Lung (tissue), 12 donors: Measurements from ENCODE around the gene RACGAP1. TPM values are rescaled to one million over a fixed set of nuclear protein-coding genes. Genes with fewer than 3 reads are reported as not detected.

Source experiments
- ATAC-seq: fragments of 200-7000 bp; cut with Tn5 transposase; one replicate; pipeline ENCODE4 v1.9.1; 2020; ENCODE audit warnings: moderate number of reproducible peaks; ENCODE audit not compliant: insufficient read depth, low FRiP score
- DNase-seq, 3 donors: peaks; one replicate each; pipeline ENCODE4 v3.0.0-alpha.2; 2013 to 2017
- H3K27ac ChIP-seq, 2 donors: one replicate each; pipeline ENCODE4 v1.5.1; 2013; ENCODE audit warnings: mild to moderate bottlenecking in 2 of 2, moderate library complexity in 2 of 2, control low read depth in 1 of 2, inconsistent platforms in 1 of 2, low read depth in 1 of 2, low read length in 1 of 2
- H3K27me3 ChIP-seq, 3 donors: one replicate each; pipeline ENCODE4 v1.5.1; 2013; ENCODE audit warnings: low read length in 2 of 3; ENCODE audit not compliant: control insufficient read depth in 3 of 3, insufficient read depth in 3 of 3
- H3K36me3 ChIP-seq, 4 donors: one replicate each; pipeline ENCODE4 v1.5.1; 2013; ENCODE audit warnings: low read length in 4 of 4, mild to moderate bottlenecking in 1 of 4, moderate library complexity in 1 of 4; ENCODE audit not compliant: control insufficient read depth in 4 of 4, insufficient read depth in 4 of 4
- H3K4me1 ChIP-seq, 5 donors: one replicate each; pipeline ENCODE4 v1.5.1; 2013; ENCODE audit warnings: low read length in 5 of 5, mild to moderate bottlenecking in 2 of 5, moderate library complexity in 1 of 5; ENCODE audit not compliant: control insufficient read depth in 5 of 5, insufficient read depth in 5 of 5
- H3K4me3 ChIP-seq: one replicate; pipeline ENCODE4 v1.5.1; 2013; ENCODE audit warnings: mild to moderate bottlenecking, control low read depth, moderate library complexity
- H3K9ac ChIP-seq, 2 donors: one replicate each; pipeline ENCODE4 v1.5.1; 2013; ENCODE audit warnings: low read length in 2 of 2, control low read depth in 1 of 2; ENCODE audit not compliant: insufficient read depth in 1 of 2
- H3K9me3 ChIP-seq, 4 donors: one replicate each; pipeline ENCODE4 v1.5.1; 2013; ENCODE audit warnings: low read length in 3 of 4, mild to moderate bottlenecking in 1 of 4, moderate library complexity in 1 of 4; ENCODE audit not compliant: control insufficient read depth in 4 of 4, insufficient read depth in 3 of 4
- CTCF ChIP-seq: IDR thresholded peaks from 2 replicates; pipeline ENCODE4 v1.5.1; 2012; ENCODE audit warnings: mild to moderate bottlenecking; ENCODE audit errors: control extremely low read depth, extremely low read depth
- WGBS, 2 donors: extraction: QIAGEN DNeasy Blood & Tissue Kit; methylation state at CpG; one replicate each; pipeline ENCODE4 v1.1.7; 2013; 5-methylcytosine and 5-hydroxymethylcytosine counted together
- polyA plus RNA-seq, 2 donors: library from polyadenylated mRNA; stranded (reverse); fragments of 200-250 nt; gene quantifications; one replicate each; pipeline ENCODE4 v1.2.1, GENCODE V29; 2013
- total RNA-seq, 2 donors: library from RNA; depleted of rRNA in 1 of 2; stranded (reverse); fragments of >200 nt in 1 of 2; gene quantifications; one replicate each; pipeline ENCODE4 v1.2.1, GENCODE V29; 2014 to 2021
- donor health status: control.
- donor health status: control.
- donor health status: Bipolar disorder and iron deficiency.
- donor health status: healthy.
- donor health status: DM: yes; HTN: yes; CAD: no.

The RACGAP1 gene
- total and polyA plus RNA-seq, 4 donors, result 3.8 to 26.8 (median 10.2) TPM

- Histone ChIP-seq H3K9me3 (no peaks in the 10 kb centered on the region), H3K27ac (peak overlapping the region in 1 of 2 donors; percentile 76)
These were observed 7.7 kb downstream of the RACGAP1 start for GRCh38 chr12:50017641-50018040.

GRCh38 chr12:50016501-50017475 lies 8.5 kb downstream of the RACGAP1 start:
- Histone ChIP-seq H3K27ac (peak overlapping the region; percentile 6 to 73), H3K9me3 (no peaks in the 10 kb centered on the region), H3K9ac (peak overlapping the region in 1 of 2 donors; percentile 95), H3K27me3 (no peaks in the 10 kb centered on the region), H3K4me3 (no peak overlapping the region), H3K36me3 (peaks cover 0 to 1% (median 0%) of the 10 kb centered on the region in 4 donors), H3K4me1 (peaks cover 0 to 41% (median 6%) of the 10 kb centered on the region in 5 donors)
- ATAC-seq, result no peak
- TF ChIP-seq CTCF, result no peak
- peak; percentile 89 to 97 (median 95) for DNase-seq
- 59 to 69% methylated on average over 10 of the region's 10 CpGs for WGBS, 2 donors

More at GRCh38 chr12:50017641-50018040, 7.7 kb downstream of the RACGAP1 start:
- peaks cover 0 to 1% (median 0%) of the 10 kb centered on the region in 4 donors for H3K36me3 ChIP-seq
- ATAC-seq (peak; percentile 47), DNase-seq (peak; percentile 32 to 90 (median 83))
- H3K4me3 ChIP-seq, result no peak overlapping the region
- H3K4me1 ChIP-seq, result peaks cover 0 to 50% (median 6%) of the 10 kb centered on the region in 5 donors
- peak overlapping the region in 1 of 2 donors; percentile 95 for H3K9ac ChIP-seq
- no peak for TF ChIP-seq CTCF
- H3K27me3 ChIP-seq, result no peaks in the 10 kb centered on the region
- WGBS, 2 donors, result 54 to 58% methylated on average over 6 of the region's 6 CpGs

GRCh38 chr12:50014342-50014741 lies 11.0 kb downstream of the RACGAP1 start:
- Histone ChIP-seq H3K4me1 (peaks cover 0 to 26% (median 4%) of the 10 kb centered on the region in 5 donors), H3K4me3 (no peak overlapping the region), H3K27me3 (no peaks in the 10 kb centered on the region), H3K9me3 (no peaks in the 10 kb centered on the region), H3K27ac (no peak overlapping the region), H3K9ac (no peak overlapping the region), H3K36me3 (peaks cover 0 to 5% (median under 1%) of the 10 kb centered on the region in 4 donors)
- WGBS, 2 donors, result 79 to 91% methylated on average over 3 of the region's 3 CpGs
- ATAC-seq, result no peak
- no peak for DNase-seq
- no peak for TF ChIP-seq CTCF
